ENCODE data around the gene FHL1.

DNA sequence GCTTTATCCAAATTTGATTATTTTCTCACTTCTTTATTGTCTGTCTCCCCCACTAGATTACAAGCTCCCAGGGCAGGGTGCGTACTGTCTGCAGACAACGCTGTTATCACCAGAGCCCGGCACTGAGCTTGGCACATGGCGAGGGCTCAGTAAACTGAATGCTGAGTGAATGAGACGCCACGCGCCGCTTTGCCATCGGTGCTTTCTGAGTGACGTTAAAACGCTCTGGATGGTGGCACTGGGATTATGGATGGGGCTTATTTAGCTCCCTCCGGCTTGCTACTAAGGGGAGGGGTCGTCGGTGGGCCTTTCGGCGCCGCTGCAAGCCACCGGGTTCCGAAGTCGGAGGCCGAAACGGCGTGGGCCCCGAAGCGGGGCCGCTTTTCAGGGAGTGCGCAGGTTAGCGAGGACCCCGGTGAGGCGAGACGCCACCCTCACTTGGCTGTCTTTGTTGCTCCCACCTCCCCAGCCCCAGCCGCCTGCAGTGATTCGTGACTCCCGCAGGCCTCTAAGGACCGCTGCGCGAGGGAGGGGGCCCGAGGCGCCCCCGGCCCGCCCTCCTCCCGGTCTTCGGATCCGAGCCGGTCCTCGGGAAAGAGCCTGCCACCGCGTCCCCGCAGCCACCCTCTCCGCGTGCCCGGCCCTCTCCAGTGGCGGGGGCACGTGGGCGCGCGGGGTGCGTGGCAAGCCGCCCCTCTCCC lies 569 bp upstream of the FHL1 start:
- TF ChIP-seq FOXA2 (IDR thresholded peaks at IDR 0.05) (no peak), ZBTB33 (IDR thresholded peaks at IDR 0.05) (no peak)
